ENCODE data around the gene LRP2BP. TPM values are rescaled to one million over a fixed set of nuclear protein-coding genes. Genes with fewer than 3 reads are reported as not detected.
"Not testable (repeated sequence)": the region's sequence is repeated elsewhere in the genome, so short reads cannot be mapped to it uniquely, and the experiment has no call there.

The LRP2BP gene
- total RNA-seq, 2 donors from 2014 or later, result 0.51 to 1.1 TPM

DNA sequence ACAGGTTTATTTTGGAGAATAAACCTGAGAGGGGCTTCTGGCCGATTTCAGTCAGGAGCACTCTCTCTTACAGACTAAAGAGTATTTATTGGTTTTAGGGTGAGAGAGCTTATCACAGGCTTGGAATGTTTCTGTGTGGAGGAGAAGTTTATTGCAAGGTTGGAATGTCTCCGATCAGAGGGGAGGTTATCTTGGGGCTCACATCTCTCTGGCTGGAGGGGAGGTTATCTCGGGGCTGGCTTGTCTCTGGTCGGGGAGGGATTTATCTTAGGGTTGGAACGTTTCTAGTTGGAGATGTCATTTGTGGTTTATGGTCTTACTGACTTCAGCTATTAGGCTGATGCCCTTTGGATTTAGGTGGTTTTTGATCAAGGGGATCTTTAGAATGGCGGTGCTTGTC lies 71.4 kb downstream of the LRP2BP start:
- not testable (repeated sequence) for H3K27ac Mint-ChIP-seq; H3K4me3 Mint-ChIP-seq; H3K4me1 Mint-ChIP-seq (ENCODE audit: low read depth); H3K9me3 Mint-ChIP-seq; DNase-seq; ATAC-seq (replicated peaks in 1 of 2); H3K27me3 Mint-ChIP-seq (ENCODE audit: low read depth)
- peaks cover 3 to 10% of the 10 kb centered on the region in 2 donors for H3K36me3 Mint-ChIP-seq (ENCODE audit: insufficient read depth in 2 of 2)

DNA sequence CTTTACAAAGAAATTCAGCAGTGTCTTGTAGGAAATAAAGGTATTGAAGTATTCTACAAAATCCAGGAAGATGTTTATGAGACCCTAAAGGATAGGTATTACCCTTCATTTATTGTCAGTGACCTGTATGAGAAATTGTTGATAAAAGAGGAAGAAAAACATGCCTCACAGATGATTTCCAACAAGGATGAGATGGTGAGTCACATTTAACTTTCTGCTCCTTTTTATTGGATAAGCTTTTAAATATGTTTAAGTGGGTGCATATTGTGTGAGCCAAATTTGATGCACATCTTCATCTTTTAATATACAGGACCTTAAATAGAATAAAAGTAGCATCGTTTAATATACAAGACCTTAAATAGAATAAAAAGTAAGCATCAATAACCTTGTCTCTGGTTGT lies 72.1 kb downstream of the LRP2BP start:
- no peaks in the 10 kb centered on the region for H3K9me3 Mint-ChIP-seq
- DNase-seq (no peak), ATAC-seq (replicated peaks in 1 of 2) (no peak)
- H3K4me1 Mint-ChIP-seq (ENCODE audit: low read depth), result peaks cover 3% of the 10 kb centered on the region
- H3K4me3 Mint-ChIP-seq, result no peak overlapping the region
- H3K27ac Mint-ChIP-seq, result no peak overlapping the region
- H3K36me3 Mint-ChIP-seq (ENCODE audit: insufficient read depth in 2 of 2), result peaks cover 3 to 9% of the 10 kb centered on the region in 2 donors
- no peaks in the 10 kb centered on the region for H3K27me3 Mint-ChIP-seq (ENCODE audit: low read depth)

- ATAC-seq (replicated peaks in 1 of 2), result no peak
- Mint-ChIP-seq H3K9me3 (no peaks in the 10 kb centered on the region), H3K4me3 (no peak overlapping the region), H3K4me1 (ENCODE audit: low read depth) (peaks cover 8% of the 10 kb centered on the region), H3K36me3 (ENCODE audit: insufficient read depth in 2 of 2) (peaks cover 1 to 6% of the 10 kb centered on the region in 2 donors), H3K27ac (no peak overlapping the region), H3K27me3 (ENCODE audit: low read depth) (no peaks in the 10 kb centered on the region)
- no peak for DNase-seq
These were observed 72.9 kb downstream of the LRP2BP start for GRCh38 chr4:185322803-185323202.

DNA sequence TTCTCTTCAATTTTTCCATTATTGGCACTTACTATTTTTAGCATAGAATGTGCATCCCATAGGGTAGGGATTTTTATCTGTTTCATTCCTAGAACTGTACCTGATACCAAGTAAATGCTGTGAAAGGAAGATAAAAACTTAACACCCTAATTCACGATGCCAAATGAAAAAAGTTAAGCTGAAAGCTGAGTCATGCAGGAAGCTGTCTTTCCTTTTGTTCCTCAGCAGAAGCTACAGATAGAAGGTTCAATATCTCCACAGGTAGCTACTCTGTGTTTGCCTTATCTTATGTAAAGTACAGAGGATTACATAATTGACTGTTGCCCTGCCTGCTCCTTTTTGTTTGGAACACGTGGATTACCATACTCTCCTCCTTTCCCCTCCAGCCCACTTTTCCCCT lies 77.0 kb downstream of the LRP2BP start:
- Mint-ChIP-seq H3K36me3 (ENCODE audit: insufficient read depth in 2 of 2) (peaks cover 6 to 13% of the 10 kb centered on the region in 2 donors), H3K9me3 (no peaks in the 10 kb centered on the region), H3K4me3 (no peak overlapping the region), H3K4me1 (ENCODE audit: low read depth) (peaks cover 8% of the 10 kb centered on the region), H3K27ac (no peak overlapping the region), H3K27me3 (ENCODE audit: low read depth) (no peaks in the 10 kb centered on the region)
- no peak for ATAC-seq (replicated peaks in 1 of 2)
- DNase-seq, result no peak

- Mint-ChIP-seq H3K27me3 (ENCODE audit: low read depth) (no peaks in the 10 kb centered on the region), H3K4me3 (no peak overlapping the region), H3K36me3 (ENCODE audit: insufficient read depth in 2 of 2) (peaks cover 6 to 16% of the 10 kb centered on the region in 2 donors), H3K9me3 (no peaks in the 10 kb centered on the region), H3K4me1 (ENCODE audit: low read depth) (peaks cover 8% of the 10 kb centered on the region), H3K27ac (no peak overlapping the region)
- DNase-seq (no peak), ATAC-seq (replicated peaks in 1 of 2) (no peak)
These were observed 77.8 kb downstream of the LRP2BP start for GRCh38 chr4:185317880-185318279.

GRCh38 chr4:185317462-185317861 lies 78.3 kb downstream of the LRP2BP start:
- ATAC-seq (replicated peaks in 1 of 2); DNase-seq; H3K27ac Mint-ChIP-seq; H3K4me1 Mint-ChIP-seq (ENCODE audit: low read depth); H3K9me3 Mint-ChIP-seq; H3K4me3 Mint-ChIP-seq; H3K27me3 Mint-ChIP-seq (ENCODE audit: low read depth): not testable (repeated sequence)
- peaks cover 6 to 17% of the 10 kb centered on the region in 2 donors for H3K36me3 Mint-ChIP-seq (ENCODE audit: insufficient read depth in 2 of 2)

Other genes starting within 250 kb of the LRP2BP start
- 10 to 100 TPM; 47.3 to 51.8 TPM for gene CFAP97, start 191.9 kb downstream of the LRP2BP start, total RNA-seq
- 10 to 100 TPM; 15.8 to 17.9 TPM for gene SNX25, start 186.3 kb downstream of the LRP2BP start, total RNA-seq
- 10 to 100 TPM; 10.1 to 12.2 TPM for gene ANKRD37, start 917 bp upstream of the LRP2BP start, total RNA-seq
- gene UFSP2, start 30.0 kb upstream of the LRP2BP start, total RNA-seq, result 10 to 100 TPM; 29.3 to 35.9 TPM
- 1 to 10 TPM in 1 of 2 donors, under 1 TPM in 1; 0.19 to 1.2 TPM for gene CCDC110, start 75.8 kb upstream of the LRP2BP start, total RNA-seq
- gene PDLIM3, start 139.6 kb upstream of the LRP2BP start, total RNA-seq, result 1 to 10 TPM; 1.5 to 7.4 TPM

All from activated T-cell treated with anti-CD3 and anti-CD28 coated beads, Interleukin-2, amount 50 U/mL, for 72 hours (primary cell).